ENCODE results near the gene TPO.
"Not testable (repeated sequence)": the region's sequence is repeated elsewhere in the genome, so short reads cannot be mapped to it uniquely, and the experiment has no call there.

The TPO gene

DNA sequence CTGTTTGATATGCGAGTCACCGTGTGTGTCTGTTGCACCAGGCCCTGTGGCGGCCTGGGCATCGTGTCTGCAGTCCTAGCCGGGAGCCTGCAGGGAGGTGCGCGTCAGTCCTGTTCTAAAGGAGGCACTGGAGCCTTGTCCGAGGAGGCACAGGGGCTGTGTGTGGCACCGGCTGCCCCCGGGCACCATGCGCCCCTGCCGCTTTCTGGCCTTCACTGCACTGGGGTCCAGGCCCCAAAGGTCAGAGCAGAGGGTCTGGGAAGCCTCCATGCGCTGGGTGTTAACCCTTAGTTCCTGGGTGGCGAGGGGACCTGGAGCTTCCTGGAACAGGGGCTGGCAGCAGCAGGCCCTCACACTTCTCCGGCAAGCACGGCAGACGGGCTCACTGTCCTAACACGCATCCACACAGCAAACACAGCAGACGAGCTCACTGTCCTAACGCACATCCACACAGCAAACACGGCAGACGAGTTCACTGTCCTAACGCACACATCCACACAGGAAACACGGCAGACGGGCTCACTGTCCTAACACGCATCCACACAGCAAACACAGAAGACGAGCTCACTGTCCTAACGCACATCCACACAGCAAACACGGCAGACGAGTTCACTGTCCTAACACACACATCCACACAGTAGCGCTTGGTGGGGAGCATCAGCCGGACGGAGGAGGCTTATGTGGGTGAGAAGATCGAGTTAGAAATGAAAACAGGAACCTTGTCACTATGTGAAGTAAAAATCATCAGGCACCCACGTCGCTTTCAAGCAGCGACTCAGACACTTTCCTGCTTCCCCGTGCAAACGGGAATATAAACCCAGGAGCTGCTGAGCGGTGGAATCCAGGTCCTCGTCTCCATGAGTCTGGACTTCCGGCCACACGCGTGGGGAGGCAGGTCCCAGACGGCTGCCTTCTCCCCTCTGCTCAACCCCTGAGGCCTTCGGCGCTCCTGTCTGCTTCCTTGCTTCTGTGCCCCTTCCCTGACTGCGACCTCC lies 65.3 kb downstream of the TPO start:
- TF ChIP-seq POLR2A (IDR thresholded peaks at IDR 0.05; ENCODE audit: low read depth, low read length), result no peak
- FAIRE-seq (no peak), DNase-seq (ENCODE audit: insufficient read length, low spot score) (no peak)

GRCh38 chr2:1479346-1479745 lies 66.1 kb downstream of the TPO start:
- TF ChIP-seq POLR2A (IDR thresholded peaks at IDR 0.05; ENCODE audit: low read depth, low read length), result no peak
- DNase-seq (ENCODE audit: insufficient read length, low spot score) (no peak), FAIRE-seq (no peak)

GRCh38 chr2:1480671-1481076 lies 67.4 kb downstream of the TPO start:
- DNase-seq (ENCODE audit: insufficient read length, low spot score) (no peak), FAIRE-seq (no peak)
- no peak for TF ChIP-seq POLR2A (IDR thresholded peaks at IDR 0.05; ENCODE audit: low read depth, low read length)

DNA sequence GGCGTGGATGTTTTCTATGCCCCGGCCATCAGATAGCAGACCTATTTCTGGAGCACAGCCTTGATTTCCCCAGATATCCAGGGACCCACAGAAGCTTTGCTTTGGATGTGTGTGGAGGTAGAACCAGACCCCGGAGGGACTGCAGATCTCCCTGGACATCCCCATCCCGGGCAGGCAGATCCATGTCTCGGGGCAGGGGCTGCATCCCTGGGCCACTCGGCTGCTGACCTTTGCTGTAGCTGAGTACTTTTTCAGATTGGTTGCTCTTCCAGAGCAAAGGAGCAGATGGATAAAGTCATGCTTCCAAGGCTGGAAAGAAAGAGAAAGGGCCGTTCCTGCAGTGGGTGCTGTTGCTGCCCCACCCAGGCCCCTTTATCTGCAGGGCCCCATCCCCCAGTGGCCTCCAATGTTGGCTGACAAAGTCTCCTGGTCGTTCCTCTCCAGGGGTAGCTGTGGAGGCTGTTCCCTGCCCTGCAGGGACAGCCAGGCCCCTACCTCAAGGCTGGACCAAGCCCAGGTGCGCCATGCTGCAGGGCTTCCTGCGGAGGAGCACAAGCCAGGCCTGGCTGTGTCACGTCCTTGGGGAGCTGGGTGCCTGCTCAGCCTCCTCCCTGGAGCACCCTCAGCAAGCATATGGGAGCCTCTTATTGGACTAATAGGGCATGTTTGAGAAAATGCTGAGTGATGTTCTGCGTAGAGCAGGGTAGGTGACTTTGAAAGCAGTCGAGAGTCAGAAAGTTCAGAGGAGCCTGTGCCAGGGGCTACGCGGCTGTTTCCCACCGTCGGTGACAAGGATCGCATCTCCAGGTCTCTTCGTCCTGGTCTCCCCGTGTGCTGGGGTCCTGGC lies 68.4 kb downstream of the TPO start:
- no peak for DNase-seq (ENCODE audit: insufficient read length, low spot score)
- TF ChIP-seq POLR2A (IDR thresholded peaks at IDR 0.05; ENCODE audit: low read depth, low read length), result no peak
- FAIRE-seq, result no peak

- no peak for TF ChIP-seq POLR2A (IDR thresholded peaks at IDR 0.05; ENCODE audit: low read depth, low read length)
- DNase-seq (ENCODE audit: insufficient read length, low spot score) (no peak), FAIRE-seq (no peak)
Observed at GRCh38 chr2:1482253-1482675, 69.0 kb downstream of the TPO start.

DNA sequence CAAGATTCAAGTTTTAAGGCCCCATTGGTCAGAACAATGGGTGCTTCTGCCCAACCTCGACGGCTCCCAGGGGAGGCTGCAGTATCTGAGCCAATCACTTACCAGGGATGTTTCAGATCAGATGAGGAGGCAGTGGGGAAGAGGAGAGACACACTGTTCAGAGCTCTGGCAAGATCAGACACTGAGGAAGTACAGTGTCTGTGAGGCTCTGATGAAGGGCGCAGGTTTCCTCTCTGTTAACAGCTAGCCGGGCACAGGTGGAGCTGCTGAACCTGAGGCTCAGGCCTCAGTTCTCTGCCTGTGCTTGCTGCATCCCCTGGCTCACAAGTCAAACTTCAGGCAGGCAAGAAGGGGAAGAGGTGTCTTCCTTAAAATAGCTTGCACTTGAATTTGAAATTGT lies 69.7 kb downstream of the TPO start:
- DNase-seq (ENCODE audit: insufficient read length, low spot score) (no peak), FAIRE-seq (no peak)
- no peak for TF ChIP-seq POLR2A (IDR thresholded peaks at IDR 0.05; ENCODE audit: low read depth, low read length)

GRCh38 chr2:1483551-1483950 lies 70.3 kb downstream of the TPO start:
- no peak for DNase-seq (ENCODE audit: insufficient read length, low spot score)
- FAIRE-seq, result no peak
- TF ChIP-seq POLR2A (IDR thresholded peaks at IDR 0.05; ENCODE audit: low read depth, low read length), result no peak

DNA sequence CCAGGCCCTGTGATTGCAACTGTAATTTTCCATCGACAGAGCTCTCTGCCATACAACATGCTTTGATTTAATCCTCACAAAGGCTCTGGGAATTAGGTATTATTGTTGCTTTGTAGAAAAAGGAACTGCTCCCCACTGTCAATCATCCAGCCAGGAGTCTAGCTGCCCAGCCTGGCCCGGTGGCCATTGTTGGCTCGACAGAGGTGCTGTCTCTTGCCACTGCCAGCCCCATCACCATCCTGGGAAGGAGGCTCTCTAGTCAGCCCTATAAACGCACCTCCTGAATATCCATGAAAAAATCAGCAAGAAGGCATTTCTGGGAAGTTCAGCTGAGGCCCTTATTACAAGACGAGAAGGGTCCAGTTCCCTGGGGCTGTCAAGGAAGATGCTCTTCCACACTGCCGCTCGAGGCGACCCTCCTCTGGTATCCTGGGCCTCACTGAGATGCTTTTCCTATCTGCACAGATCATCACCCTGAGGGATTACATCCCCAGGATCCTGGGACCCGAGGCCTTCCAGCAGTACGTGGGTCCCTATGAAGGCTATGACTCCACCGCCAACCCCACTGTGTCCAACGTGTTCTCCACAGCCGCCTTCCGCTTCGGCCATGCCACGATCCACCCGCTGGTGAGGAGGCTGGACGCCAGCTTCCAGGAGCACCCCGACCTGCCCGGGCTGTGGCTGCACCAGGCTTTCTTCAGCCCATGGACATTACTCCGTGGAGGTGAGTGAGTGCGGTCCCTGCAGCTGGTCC lies 71.0 kb downstream of the TPO start:
- no peak for DNase-seq (ENCODE audit: insufficient read length, low spot score)
- FAIRE-seq, result no peak

DNA sequence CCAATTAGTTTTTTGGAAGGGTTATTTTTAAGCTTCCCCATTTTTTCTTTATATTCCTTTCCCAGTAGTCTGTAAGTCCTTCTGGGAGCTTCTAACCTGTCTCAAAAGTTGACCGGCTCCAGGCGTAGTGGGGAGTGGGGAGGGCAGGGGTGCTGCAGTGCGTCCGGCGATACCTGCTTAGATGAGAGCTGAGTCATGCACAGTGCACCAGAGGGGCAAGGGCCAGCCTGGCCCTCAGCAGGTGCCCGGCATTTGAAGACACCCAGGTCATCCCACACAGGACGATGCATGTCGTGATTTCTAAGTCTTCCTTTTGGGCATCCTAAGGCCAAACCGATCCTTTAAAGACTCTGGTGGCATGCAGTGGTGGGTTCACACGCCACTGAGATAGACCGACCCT lies 73.4 kb downstream of the TPO start:
- DNase-seq (ENCODE audit: insufficient read length, low spot score) (no peak), FAIRE-seq (no peak)
- no peak for TF ChIP-seq POLR2A (IDR thresholded peaks at IDR 0.05; ENCODE audit: low read depth, low read length)

More for the DNA sequence above, 71.0 kb downstream of the TPO start:
- no peak for TF ChIP-seq POLR2A (IDR thresholded peaks at IDR 0.05; ENCODE audit: low read depth, low read length)

DNA sequence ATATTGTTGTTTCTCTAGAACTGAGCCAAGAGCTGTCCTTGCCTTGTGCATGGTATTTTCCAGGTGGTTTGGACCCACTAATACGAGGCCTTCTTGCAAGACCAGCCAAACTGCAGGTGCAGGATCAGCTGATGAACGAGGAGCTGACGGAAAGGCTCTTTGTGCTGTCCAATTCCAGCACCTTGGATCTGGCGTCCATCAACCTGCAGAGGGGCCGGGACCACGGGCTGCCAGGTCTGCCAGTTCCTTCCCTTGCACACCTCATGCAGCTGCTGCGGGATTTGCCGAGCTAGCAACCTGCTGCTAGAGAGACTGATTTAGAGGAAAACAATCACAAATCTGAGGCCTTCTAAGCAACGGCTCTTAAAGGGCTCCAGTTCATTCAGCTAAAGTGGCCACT lies 74.5 kb downstream of the TPO start:
- no peak for TF ChIP-seq POLR2A (IDR thresholded peaks at IDR 0.05; ENCODE audit: low read depth, low read length)
- FAIRE-seq (no peak), DNase-seq (ENCODE audit: insufficient read length, low spot score) (no peak)

DNA sequence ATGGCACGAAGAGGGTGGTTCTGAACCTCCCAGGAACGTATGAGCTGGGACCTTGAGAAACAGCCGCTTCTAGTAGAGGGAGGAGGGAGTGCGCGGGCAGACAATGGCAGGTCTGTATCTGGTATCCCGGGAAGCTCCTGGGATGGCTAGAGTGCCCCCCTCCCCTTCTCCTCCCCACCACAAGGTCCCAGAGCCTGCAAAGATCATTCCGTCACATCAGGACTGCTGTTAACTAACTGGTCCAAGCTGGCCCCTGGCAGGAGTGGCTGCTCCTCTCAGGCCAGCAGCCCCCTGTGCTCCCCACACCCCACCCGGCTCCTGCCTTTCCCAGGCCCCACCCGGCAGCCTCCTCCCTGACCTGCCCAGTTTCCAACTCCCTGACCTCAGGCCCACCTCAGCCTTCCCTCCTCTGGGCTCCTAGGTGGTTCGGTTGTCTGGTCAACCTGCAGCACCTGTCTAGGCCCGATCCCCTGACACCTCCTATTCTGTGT lies 75.0 kb downstream of the TPO start:
- DNase-seq (ENCODE audit: insufficient read length, low spot score) (no peak), FAIRE-seq (no peak)
- TF ChIP-seq POLR2A (IDR thresholded peaks at IDR 0.05; ENCODE audit: low read depth, low read length), result no peak

GRCh38 chr2:1488851-1489250 lies 75.6 kb downstream of the TPO start:
- FAIRE-seq (no peak), DNase-seq (ENCODE audit: insufficient read length, low spot score) (no peak)
- TF ChIP-seq POLR2A (IDR thresholded peaks at IDR 0.05; ENCODE audit: low read depth, low read length), result no peak

GRCh38 chr2:1489486-1489885 lies 76.2 kb downstream of the TPO start:
- no peak for TF ChIP-seq POLR2A (IDR thresholded peaks at IDR 0.05; ENCODE audit: low read depth, low read length)
- no peak for FAIRE-seq
- no peak for DNase-seq (ENCODE audit: insufficient read length, low spot score)

GRCh38 chr2:1490381-1490780 lies 77.1 kb downstream of the TPO start:
- not testable (repeated sequence) for DNase-seq (ENCODE audit: insufficient read length, low spot score); FAIRE-seq
